GM12801 (cell line): ENCODE measurements around the gene SLC38A1.

Experiments used
- CTCF ChIP-seq: IDR thresholded peaks from one replicate; pipeline ENCODE4 v1.5.1; 2011; ENCODE audit warnings: control low read depth; ENCODE audit not compliant: insufficient read length; ENCODE audit errors: extremely low read depth

The SLC38A1 gene

GRCh38 chr12:46268583-46269428, at the start of gene SLC38A1:
Gene SLC38A1, minus strand, starts transcription at chr12:46269043. Its CDS starts 29,243 bp downstream, at chr12:46239800.
- TF ChIP-seq CTCF, result no peak

- no peak for TF ChIP-seq CTCF
Measured at GRCh38 chr12:46318037-46318436, 49.2 kb upstream of the SLC38A1 start.

- TF ChIP-seq CTCF, result no peak
Measured at GRCh38 chr12:46304070-46304469, 35.2 kb upstream of the SLC38A1 start.

- no peak for TF ChIP-seq CTCF
Measured at GRCh38 chr12:46303039-46303666, 34.3 kb upstream of the SLC38A1 start.

- TF ChIP-seq CTCF, result no peak
Measured at GRCh38 chr12:46300910-46301309, 32.1 kb upstream of the SLC38A1 start.

- no peak for TF ChIP-seq CTCF
Measured at GRCh38 chr12:46299851-46300250, 31.0 kb upstream of the SLC38A1 start.

- no peak for TF ChIP-seq CTCF
Measured at GRCh38 chr12:46298261-46298660, 29.4 kb upstream of the SLC38A1 start.
